H54 (cell line): ENCODE results near the gene FBXL16.
"Not testable (repeated sequence)": the region's sequence is repeated elsewhere in the genome, so short reads cannot be mapped to it uniquely, and the experiment has no call there.

Experiments used
- DNase-seq: peaks from one replicate; pipeline ENCODE4 v3.0.0; 2011; ENCODE audit warnings: low spot score, mixed read lengths; ENCODE audit not compliant: insufficient read length
- FAIRE-seq: peaks from 3 replicates; lab custom pipeline; 2011; peaks lifted over from hg19 to GRCh38; lab: Jason Lieb, UNC
- POLR2A ChIP-seq: IDR thresholded peaks from 2 replicates; pipeline ENCODE4 v1.6.1; 2011; ENCODE audit warnings: low read depth, mild to moderate bottlenecking, low read length

The FBXL16 gene

DNA sequence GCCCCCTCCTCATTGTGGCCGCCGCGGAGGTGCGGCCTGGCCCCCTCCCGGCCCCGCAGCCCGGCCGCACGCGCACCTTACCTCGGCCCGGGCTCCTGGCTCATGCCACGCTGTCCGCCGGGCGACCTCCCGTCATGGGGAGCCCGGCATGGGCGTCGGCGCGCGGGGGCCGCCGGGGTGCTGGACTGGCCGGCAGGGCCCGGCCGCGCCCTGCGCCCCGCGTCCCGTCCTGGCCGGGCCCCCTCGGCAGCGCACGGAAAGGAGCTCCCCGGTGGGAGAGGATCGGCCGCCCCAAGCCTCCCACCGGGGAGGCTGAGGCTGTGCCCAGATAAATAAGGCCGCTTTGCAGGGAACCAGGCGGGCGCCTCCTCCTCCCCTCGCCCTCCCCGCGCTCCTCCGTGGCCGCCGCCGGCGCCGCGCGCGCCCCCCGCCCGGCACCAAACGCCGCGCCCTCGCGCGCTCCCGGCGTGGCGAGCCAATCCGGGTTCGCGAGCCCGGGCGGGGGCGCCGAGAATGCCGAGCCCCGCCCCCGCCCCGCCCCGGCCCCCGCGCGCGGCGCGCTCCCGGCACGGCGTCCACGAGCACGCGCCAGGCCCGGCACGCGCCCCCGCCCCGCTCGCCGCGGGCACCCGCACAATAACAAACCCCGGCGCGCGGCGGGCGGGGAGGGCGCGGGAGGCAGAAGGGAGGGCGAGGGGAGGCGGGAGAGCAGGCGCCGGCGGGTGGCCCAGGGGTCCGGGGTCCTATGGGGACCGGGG is at the start of gene FBXL16:
Gene FBXL16, minus strand, starts transcription at position 371 of the 758 bp plus-strand sequence. CDS start 8,396 bp downstream, outside the sequence.
- peak; percentile 43; the same call in 1 of the 2 replicates for TF ChIP-seq POLR2A
- DNase-seq (peak; percentile 88), FAIRE-seq (no peak)

DNA sequence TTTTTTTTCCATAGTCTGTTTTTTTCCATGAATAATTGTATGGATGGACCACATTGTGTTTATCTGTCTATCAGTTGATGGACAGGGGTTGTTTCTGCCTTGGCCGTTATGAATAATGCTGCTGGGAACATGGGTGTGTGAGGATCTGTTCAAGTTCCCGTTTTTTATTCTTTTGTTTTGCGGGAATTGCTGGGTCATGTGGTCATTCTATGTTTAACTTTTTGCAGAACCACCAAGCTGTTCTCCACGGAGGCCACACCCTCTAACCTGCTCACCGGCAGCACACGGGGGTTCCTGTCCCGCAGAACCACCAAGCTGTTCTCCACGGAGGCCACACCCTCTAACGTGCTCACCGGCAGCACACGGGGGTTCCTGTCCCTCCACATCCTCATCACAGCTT is 49.1 kb upstream of the FBXL16 start:
- FAIRE-seq, result no peak
- DNase-seq, result no peak
- no peak for TF ChIP-seq POLR2A

DNA sequence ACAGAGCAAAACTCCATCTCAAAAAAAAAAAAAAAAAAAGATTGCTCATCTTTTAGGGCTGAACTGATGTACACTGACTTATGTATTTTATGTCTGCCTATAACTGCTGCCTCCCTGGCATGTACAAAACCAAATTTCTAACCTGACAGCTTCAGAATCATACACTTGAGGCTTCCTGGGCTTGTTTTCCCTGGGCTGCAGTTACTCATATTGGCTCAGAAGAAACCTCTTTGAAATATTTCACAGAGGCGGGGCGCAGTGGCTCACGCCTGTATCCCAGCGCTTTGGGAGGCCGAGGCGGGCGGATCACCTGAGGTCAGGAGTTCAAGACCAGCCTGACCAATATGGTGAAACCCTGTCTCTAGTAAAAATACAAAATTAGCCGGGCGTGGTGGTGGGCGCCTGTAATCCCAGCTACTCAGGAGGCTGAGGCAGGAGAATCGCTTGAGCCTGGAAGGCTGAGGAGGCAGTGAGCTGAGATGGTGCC is 48.6 kb upstream of the FBXL16 start:
- not testable (repeated sequence) for FAIRE-seq, DNase-seq

GRCh38 chr16:752007-752312 is 46.4 kb upstream of the FBXL16 start:
- TF ChIP-seq POLR2A, result no peak
- DNase-seq (no peak), FAIRE-seq (no peak)

GRCh38 chr16:751152-752006 is 45.8 kb upstream of the FBXL16 start:
- FAIRE-seq, result no peak
- DNase-seq, result no peak
- TF ChIP-seq POLR2A, result no peak

DNA sequence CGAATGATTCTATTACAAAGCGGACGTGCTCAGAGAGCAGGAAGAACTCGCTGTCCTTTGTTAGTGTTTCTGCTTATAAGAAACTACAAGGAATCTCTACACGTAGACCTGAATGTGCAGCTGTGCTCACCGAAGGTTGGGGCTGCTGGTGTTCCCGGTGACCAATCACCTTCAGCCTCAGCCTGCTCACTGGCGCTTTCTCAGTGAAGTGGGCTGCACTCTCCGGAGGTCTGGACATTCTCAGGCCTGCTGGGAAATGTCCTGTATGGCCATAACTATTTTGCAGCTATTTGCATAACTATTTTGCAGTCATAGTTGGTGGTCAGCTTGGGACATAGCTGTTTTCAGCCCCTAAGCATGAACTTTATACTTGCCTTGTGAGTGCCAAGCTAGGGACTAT is 44.9 kb upstream of the FBXL16 start:
- FAIRE-seq, result no peak
- DNase-seq, result no peak
- no peak for TF ChIP-seq POLR2A

DNA sequence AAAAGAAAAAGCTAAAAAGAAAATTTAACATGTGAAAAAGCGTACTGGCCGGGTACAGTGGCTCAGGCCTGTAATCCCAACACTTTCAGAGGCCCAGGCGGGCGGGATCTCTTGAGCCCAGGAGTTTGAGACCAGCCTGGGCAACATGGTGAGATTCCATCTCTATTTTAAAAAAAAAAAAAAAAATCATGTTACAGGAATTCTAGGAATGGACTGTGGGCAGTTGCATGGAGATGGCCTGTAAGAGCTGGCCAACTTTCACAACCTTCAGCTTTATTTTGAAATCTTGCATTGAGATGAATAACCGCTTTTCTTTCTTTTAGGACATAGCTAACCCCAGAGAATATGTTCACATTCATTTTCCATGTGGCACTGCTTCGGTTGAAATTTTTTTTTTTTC is 43.4 kb upstream of the FBXL16 start:
- FAIRE-seq (no peak), DNase-seq (no peak)
- TF ChIP-seq POLR2A, result no peak

DNA sequence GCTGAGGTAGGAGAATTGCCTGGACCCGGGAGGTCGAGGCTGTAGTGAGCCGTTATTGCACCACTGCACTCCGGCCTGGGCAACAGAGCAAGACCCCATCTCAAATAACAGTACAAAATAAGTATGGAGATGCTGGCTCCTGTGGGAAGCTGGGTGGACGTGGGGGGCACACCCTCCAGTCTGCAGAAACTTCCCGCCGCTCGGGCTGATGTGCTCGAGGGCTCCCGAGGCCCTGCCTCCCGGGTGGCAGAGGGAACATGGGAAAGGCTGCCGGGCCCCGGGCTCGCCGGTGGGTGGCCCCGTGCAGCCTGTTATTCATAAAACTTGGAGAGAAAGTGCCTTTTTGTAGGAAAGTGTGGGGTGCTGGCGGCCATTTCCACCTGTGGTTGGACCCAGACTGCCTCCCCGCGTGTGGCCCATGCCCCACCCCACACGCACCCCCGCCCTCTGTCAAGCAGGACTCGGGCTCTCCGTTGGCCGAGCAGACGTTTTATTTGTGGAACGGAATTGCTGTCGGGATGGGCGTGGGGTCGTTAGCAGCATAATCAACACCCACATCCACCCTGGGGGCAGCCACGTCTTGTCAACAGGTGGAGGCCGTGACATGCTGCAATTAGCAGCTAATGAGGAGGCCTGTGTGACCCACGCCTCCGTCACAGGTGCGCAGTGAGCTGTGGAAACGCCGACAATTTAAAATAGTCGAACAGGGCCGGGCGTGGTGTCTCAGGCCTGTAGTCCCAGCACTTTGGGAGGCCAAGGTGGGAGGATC is 42.6 kb upstream of the FBXL16 start:
- FAIRE-seq, result no peak
- no peak for DNase-seq
- no peak for TF ChIP-seq POLR2A

DNA sequence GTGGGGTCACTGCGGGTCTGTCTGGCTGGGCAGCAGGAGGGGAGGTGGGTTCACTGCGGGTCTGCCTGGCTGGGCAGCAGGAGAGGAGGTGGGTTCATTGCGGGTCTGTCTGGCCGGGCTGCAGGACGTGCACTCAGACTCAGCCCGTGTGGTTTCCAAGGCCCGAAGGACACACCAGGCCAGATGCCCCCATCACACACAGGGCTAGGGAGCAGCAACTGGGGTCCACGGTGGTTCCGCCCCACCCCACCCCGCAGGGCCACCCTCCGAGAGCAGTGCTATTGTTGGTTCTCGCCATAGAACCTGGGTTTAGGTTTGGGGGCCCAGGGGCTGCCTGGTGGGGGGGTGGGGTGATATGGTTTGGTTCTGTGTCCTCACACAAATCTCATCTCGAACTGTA is 41.0 kb upstream of the FBXL16 start:
- TF ChIP-seq POLR2A, result no peak
- no peak for FAIRE-seq

GRCh38 chr16:745739-746138 is 40.1 kb upstream of the FBXL16 start:
- no peak for FAIRE-seq
- no peak for TF ChIP-seq POLR2A
- no peak for DNase-seq

More for the DNA sequence above, 41.0 kb upstream of the FBXL16 start:
- no peak for DNase-seq

DNA sequence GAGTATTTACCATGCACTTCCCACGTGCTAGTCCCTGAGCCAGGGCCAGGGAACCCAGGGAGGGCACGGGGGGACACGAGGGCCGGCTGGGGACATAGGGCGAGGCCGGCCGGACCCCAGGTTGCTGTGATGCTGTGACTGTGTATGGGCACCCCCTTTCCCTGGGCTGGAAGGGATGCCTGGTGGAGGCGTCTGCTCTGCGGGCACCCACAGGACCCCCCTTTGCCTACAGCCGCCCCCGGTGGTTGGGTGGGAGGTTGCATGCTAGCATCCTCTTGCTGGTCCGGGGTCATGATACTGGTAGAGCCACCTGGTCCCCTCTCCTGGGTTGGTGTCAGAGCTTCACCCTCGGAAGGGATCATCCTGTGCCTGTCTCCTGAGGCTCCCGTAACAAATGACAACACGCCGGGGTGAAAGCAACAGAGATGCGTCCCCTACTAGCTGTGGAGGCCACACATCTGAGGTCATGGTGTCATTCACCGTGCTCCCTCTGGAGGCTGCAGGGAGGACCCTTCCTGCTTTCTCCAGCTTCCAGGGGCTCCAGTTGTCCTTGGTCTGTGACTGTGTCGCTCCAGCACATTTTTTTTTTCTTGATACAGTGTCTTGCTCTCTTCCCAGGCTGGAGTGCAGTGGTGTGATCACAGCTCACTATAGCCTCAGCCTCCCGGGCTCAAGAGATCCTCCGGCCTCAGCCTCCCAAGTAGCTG is 38.3 kb upstream of the FBXL16 start:
- FAIRE-seq, result no peak
- TF ChIP-seq POLR2A, result no peak
- DNase-seq, result no peak

DNA sequence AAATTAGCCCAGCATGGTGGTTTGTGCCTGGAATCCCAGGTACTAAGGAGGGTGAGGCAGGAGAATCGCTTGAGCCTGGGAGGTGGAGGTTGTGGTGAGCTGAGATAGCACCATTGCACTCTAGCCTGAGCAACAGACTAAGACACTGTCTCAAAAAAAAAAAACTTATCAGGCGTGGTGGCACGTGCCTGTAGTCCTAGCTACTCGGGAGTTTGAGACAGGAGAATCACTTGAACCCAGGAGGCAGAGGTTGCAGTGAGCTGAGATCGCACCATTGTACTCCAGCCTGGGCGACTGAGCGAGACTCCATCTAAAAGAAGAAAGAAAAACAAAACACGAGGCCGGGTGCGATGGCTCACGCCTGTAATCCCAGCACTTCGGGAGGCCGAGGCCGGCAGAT is 37.3 kb upstream of the FBXL16 start:
- DNase-seq, FAIRE-seq: not testable (repeated sequence)

- FAIRE-seq (no peak), DNase-seq (no peak)
- no peak for TF ChIP-seq POLR2A
Observed at GRCh38 chr16:741986-742629, 36.5 kb upstream of the FBXL16 start.
